OCI-LY3 (cell line): ENCODE measurements around the gene MUC2.

Source experiments
- CTCF ChIP-seq: fragments of 200-600, 300-600 bp; sonication (generic); IDR thresholded peaks from 2 replicates; pipeline ENCODE4 v1.5.1; 2014; ENCODE audit warnings: antibody characterized with exemption, low read length, low read depth
- EZH2phosphoT487 ChIP-seq: fragments of 200-600 bp; shearing (Covaris generic); IDR thresholded peaks from 2 replicates; pipeline ENCODE4 v1.6.1; 2018; ENCODE audit warnings: antibody characterized with exemption, mixed run types, low read depth

GRCh38 chr11:1083621-1084551 is 9.2 kb downstream of the MUC2 start:
- TF ChIP-seq CTCF: no peak
- TF ChIP-seq EZH2phosphoT487: no peak
